NT2/D1 (cell line): ENCODE results near the gene TUBB3.

Experiments
- DNase-seq: peaks from one replicate; pipeline ENCODE4 v3.0.0-alpha.2; 2011; ENCODE audit warnings: low read depth, low spot score
- H3K27me3 ChIP-seq: 2 replicates; pipeline ENCODE4 v1.6.0; 2011; ENCODE audit warnings: mild to moderate bottlenecking; ENCODE audit not compliant: insufficient read length, insufficient read depth
- H3K36me3 ChIP-seq: 2 replicates; pipeline ENCODE4 v1.6.1; 2011; ENCODE audit warnings: mild to moderate bottlenecking, low read length, mixed read lengths; ENCODE audit not compliant: insufficient read depth, insufficient read length
- H3K4me1 ChIP-seq: 2 replicates; pipeline ENCODE4 v1.5.1; 2011; ENCODE audit not compliant: insufficient read depth, insufficient read length
- H3K4me3 ChIP-seq: 2 replicates; pipeline ENCODE4 v1.5.1; 2011; ENCODE audit warnings: low read depth; ENCODE audit not compliant: insufficient read length
- H3K9ac ChIP-seq: 2 replicates; pipeline ENCODE4 v1.6.0; 2011; ENCODE audit warnings: low read depth; ENCODE audit not compliant: insufficient read length
- H3K9me3 ChIP-seq: 2 replicates; pipeline ENCODE4 v1.5.1; 2011; ENCODE audit warnings: mild to moderate bottlenecking, low read length; ENCODE audit not compliant: insufficient read depth
- SUZ12 ChIP-seq: IDR thresholded peaks from 2 replicates; pipeline ENCODE4 v1.6.1; 2011; ENCODE audit not compliant: insufficient read length, insufficient read depth; ENCODE audit errors: extremely low read depth
- YY1 ChIP-seq: IDR thresholded peaks from 2 replicates; pipeline ENCODE4 v1.6.1; 2011; ENCODE audit not compliant: insufficient read length, insufficient read depth
- ZNF274 ChIP-seq: IDR thresholded peaks from 2 replicates; pipeline ENCODE4 v1.6.1; 2011; ENCODE audit warnings: mild to moderate bottlenecking, low read depth, low read length

The TUBB3 gene

DNA sequence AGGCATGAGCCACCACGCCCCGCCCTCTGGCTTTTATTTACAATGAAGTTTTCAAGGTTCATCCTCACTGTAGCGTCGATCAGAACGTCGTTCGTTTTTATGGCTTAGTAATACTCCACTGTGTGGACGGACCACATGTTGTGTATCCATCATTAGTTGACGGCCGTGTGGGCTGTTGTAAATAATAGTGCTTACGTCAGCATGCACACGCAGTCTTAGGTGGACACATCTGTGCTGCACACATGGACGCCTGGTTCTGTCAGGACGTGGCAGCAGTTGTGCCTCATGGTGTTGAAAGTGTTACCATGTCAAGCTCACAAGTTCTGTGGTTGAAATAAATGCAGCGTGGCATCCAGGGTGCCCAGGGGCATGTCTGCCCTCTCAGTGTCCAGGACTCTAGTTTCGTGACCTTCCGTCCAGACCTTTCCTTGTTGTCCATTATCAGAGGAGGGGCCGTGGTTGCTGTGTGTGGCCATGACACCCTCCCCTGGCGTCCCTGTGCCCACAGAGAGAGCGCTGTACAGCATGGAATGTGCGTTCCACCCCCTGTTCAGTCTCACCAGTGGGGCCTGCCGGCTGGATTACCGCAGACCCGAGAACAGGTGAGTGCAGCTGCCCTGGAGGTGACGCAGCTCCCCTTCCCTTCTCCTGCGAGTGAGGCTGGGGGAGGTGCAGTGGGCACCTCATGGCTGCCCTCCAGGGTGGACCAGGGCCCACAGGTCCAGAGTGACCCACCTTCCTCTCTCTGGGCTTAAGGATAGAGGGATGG is 27.5 kb upstream of the TUBB3 start:
- Histone ChIP-seq H3K4me1 (peaks cover 2% of the 10 kb centered on the region), H3K36me3 (peaks cover 92% of the 10 kb centered on the region), H3K4me3 (no peak overlapping the region), H3K9me3 (no peaks in the 10 kb centered on the region), H3K9ac (no peak overlapping the region), H3K27me3 (no peaks in the 10 kb centered on the region)
- DNase-seq, result no peak
- TF ChIP-seq SUZ12, result no peak
- TF ChIP-seq ZNF274, result no peak
- TF ChIP-seq YY1, result no peak

DNA sequence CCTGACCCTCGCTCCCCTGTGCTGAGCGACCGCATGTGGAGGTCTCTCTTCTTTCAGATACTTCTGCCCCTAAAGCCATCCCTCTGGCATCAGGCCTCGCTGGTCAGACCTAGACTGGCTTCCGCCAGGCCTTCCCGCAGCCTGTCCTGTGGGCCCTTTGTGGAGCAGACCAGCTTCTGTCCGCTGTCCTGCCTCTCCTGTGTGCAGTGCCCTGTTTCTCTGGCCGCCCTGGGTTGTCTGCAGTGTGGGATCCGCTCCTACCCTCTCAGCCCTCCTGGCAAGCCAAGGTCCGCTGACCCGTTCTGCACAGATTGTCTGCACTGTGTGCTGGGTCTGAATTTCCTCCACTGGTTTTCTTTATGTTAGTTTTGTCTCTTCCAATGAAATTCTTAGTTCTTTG is 25.9 kb upstream of the TUBB3 start:
- Histone ChIP-seq H3K27me3 (no peaks in the 10 kb centered on the region), H3K9ac (peak overlapping the region; percentile 15), H3K4me3 (no peak overlapping the region), H3K36me3 (peaks cover 83% of the 10 kb centered on the region), H3K9me3 (no peaks in the 10 kb centered on the region), H3K4me1 (peaks cover 2% of the 10 kb centered on the region)
- TF ChIP-seq ZNF274, result no peak
- TF ChIP-seq SUZ12, result no peak
- TF ChIP-seq YY1, result no peak
- no peak for DNase-seq

GRCh38 chr16:89898201-89898967 is 24.8 kb upstream of the TUBB3 start:
- DNase-seq, result no peak
- Histone ChIP-seq H3K27me3 (no peaks in the 10 kb centered on the region), H3K36me3 (peaks cover 79% of the 10 kb centered on the region), H3K9me3 (no peaks in the 10 kb centered on the region), H3K4me1 (peaks cover 2% of the 10 kb centered on the region), H3K4me3 (no peak overlapping the region), H3K9ac (no peak overlapping the region)
- no peak for TF ChIP-seq SUZ12
- no peak for TF ChIP-seq YY1
- no peak for TF ChIP-seq ZNF274

DNA sequence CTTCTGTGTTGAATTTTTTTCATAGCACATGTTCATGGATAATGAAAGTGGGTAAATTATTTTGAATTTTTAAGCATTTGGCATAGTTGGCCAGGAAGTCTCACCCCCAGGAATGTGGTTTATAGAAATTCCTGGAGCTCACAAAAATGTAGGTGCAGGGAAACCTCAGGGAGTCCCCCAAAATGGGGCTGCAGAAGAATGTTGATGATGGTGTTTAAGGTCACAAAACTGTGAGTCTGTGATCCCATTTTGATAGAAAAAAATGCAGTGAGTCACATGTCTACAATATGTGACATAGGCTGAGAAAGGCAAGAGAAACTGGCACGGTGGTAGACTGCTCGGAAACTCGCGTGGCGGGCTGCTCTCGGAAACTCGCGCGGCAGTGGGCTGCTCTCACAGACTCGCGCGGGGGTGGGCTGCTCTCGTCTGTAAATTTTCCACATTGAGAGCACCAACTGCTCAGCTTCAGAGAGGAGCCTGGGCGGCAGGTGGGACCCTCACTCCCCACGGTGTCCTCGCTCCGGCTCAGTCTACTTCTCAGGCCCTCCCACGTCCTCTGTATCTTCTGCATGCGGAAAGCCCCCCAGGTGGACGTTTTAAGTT is 23.2 kb upstream of the TUBB3 start:
- H3K4me1 ChIP-seq, result peaks cover 2% of the 10 kb centered on the region
- no peaks in the 10 kb centered on the region for H3K27me3 ChIP-seq
- no peak for DNase-seq
- peaks cover 84% of the 10 kb centered on the region for H3K36me3 ChIP-seq
- no peak overlapping the region for H3K9ac ChIP-seq
- H3K4me3 ChIP-seq, result no peak overlapping the region
- TF ChIP-seq ZNF274, result no peak
- TF ChIP-seq SUZ12, result no peak
- no peak for TF ChIP-seq YY1
- no peaks in the 10 kb centered on the region for H3K9me3 ChIP-seq

DNA sequence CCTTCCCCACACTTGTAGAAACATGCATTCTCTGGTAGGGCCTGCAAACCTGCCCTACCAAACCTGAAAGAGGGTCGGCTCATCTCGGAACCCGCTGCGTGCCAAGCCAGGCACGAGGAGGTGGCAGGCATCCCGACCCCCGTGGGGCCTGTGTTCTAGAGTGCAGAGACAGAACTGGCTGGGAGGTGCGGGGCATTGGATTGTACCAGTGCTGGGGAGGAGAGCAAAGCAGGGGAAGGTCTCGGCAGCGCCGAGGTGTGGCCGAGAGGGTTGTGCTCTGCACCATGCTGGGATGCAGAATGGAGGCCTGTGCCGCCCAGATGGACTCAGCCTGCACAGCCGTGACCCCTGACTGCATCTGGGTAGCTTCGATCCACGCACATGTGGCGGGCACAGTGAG is 22.3 kb upstream of the TUBB3 start:
- Histone ChIP-seq H3K9me3 (no peaks in the 10 kb centered on the region), H3K9ac (no peak overlapping the region), H3K4me1 (no peaks in the 10 kb centered on the region), H3K36me3 (peaks cover 84% of the 10 kb centered on the region), H3K27me3 (no peaks in the 10 kb centered on the region), H3K4me3 (no peak overlapping the region)
- TF ChIP-seq ZNF274 (no peak), YY1 (no peak), SUZ12 (no peak)
- DNase-seq, result no peak

DNA sequence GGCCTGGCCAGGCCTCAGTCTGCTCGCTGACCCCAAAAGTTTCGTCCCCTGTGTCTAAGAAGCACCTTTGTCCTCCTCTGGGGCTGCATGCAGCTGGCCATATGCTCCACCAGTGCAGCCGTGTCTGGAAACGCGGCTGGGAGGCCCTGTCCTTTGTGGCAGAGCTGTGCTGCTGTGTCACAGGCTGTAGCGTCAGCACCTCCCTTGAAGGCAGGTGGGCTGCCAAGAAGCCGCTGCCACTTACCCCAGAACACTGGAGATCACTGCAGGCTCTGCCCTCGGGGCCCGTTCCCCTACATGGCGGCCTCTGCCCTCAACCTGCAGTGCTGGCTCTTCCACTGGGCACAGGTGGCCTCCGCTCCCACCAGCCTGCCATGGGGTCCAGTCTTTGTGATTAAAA is 20.2 kb upstream of the TUBB3 start:
- Histone ChIP-seq H3K4me1 (no peaks in the 10 kb centered on the region), H3K4me3 (no peak overlapping the region), H3K9me3 (peaks cover 14% of the 10 kb centered on the region; the same call in 1 of the 2 replicates), H3K27me3 (no peaks in the 10 kb centered on the region), H3K9ac (no peak overlapping the region), H3K36me3 (peaks cover 80% of the 10 kb centered on the region)
- DNase-seq, result no peak
- no peak for TF ChIP-seq ZNF274
- TF ChIP-seq SUZ12, result no peak
- TF ChIP-seq YY1, result no peak
